Endodermal cell (in vitro differentiated cells): ENCODE data around the gene PEX11G. TPM values are rescaled to one million over a fixed set of nuclear protein-coding genes. Genes with fewer than 3 reads are reported as not detected.

ENCODE experiments used
- DNase-seq: peaks from one replicate; pipeline ENCODE4 v3.0.0-alpha.2; 2017
- H3K27ac ChIP-seq: 2 replicates; pipeline ENCODE4 v1.5.1; 2013; ENCODE audit warnings: mild to moderate bottlenecking, low read depth, low read length, moderate library complexity
- H3K27me3 ChIP-seq: 2 replicates; pipeline ENCODE4 v1.6.1; 2013; ENCODE audit warnings: mild to moderate bottlenecking, low read length, moderate library complexity; ENCODE audit not compliant: insufficient read depth, control insufficient read depth, poor library complexity, severe bottlenecking
- H3K36me3 ChIP-seq: 2 replicates; pipeline ENCODE4 v1.7.0; 2013; ENCODE audit warnings: mild to moderate bottlenecking, low read length, moderate library complexity; ENCODE audit not compliant: control insufficient read depth, insufficient read depth
- H3K4me1 ChIP-seq: one replicate; pipeline ENCODE4 v1.7.0; 2013; ENCODE audit warnings: low read length; ENCODE audit not compliant: control insufficient read depth, insufficient read depth
- H3K4me3 ChIP-seq: 2 replicates; pipeline ENCODE4 v1.5.1; 2013; ENCODE audit warnings: mild to moderate bottlenecking, low read length, moderate library complexity
- H3K9ac ChIP-seq: 2 replicates; pipeline ENCODE4 v1.6.1; 2013; ENCODE audit warnings: mild to moderate bottlenecking, low read length, moderate library complexity; ENCODE audit not compliant: poor library complexity, severe bottlenecking; ENCODE audit errors: extremely low read depth
- H3K9me3 ChIP-seq: 2 replicates; pipeline ENCODE4 v1.6.1; 2013; ENCODE audit warnings: mild to moderate bottlenecking, low read length, moderate library complexity; ENCODE audit not compliant: control insufficient read depth
- H3K27ac Mint-ChIP-seq: 2 replicates; pipeline ENCODE4 v1.8.0; 2020; ENCODE audit warnings: mixed read lengths
- H3K27me3 Mint-ChIP-seq: 2 replicates; pipeline ENCODE4 v1.8.0; 2021; ENCODE audit warnings: mild to moderate bottlenecking, mixed read lengths; ENCODE audit not compliant: insufficient read depth
- H3K36me3 Mint-ChIP-seq: 2 replicates; pipeline ENCODE4 v1.8.0; 2020; ENCODE audit warnings: low read depth, mixed read lengths
- H3K4me1 Mint-ChIP-seq: 2 replicates; pipeline ENCODE4 v1.8.0; 2020; ENCODE audit warnings: mixed read lengths
- H3K4me3 Mint-ChIP-seq: 2 replicates; pipeline ENCODE4 v1.8.0; 2020; ENCODE audit warnings: mild to moderate bottlenecking, moderate library complexity, mixed read lengths
- H3K9me3 Mint-ChIP-seq: 2 replicates; pipeline ENCODE4 v1.8.0; 2020; ENCODE audit warnings: mild to moderate bottlenecking, mixed read lengths
- WGBS, 2 experiments: methylation state at CpG; one replicate each; pipeline versions ENCODE4 v1.1.5 to v1.1.7; 2013; ENCODE audit warnings: missing lambda C conversion rate in 2 of 2, mixed read lengths in 1 of 2; ENCODE audit not compliant: insufficient coverage in 1 of 2, insufficient read length in 1 of 2; 5-methylcytosine and 5-hydroxymethylcytosine counted together
- total RNA-seq, 2 donors: library from RNA; stranded (reverse); fragmentation: NEBNext Ultra II Directional in 1 of 2; extraction: Animal tissue kit (Norgen Biotek cat#: 25700) in 1 of 2; gene quantifications; 2 replicates in 1 of 2; 3 replicates in 1 of 2; pipeline ENCODE4 v1.2.1, GENCODE V29; 2021
- TF ChIP-seq, protein P1 (sequence below): fragments of 200-600 bp; sonication (generic); conservative IDR thresholded peaks from 2 replicates; pipeline ENCODE4 v1.5.0; 2021; ENCODE audit warnings: antibody characterized with exemption, mild to moderate bottlenecking

Gene PEX11G
- total RNA-seq, 2 donors from 2014 or later: 2.6 to 3.0 TPM

DNA sequence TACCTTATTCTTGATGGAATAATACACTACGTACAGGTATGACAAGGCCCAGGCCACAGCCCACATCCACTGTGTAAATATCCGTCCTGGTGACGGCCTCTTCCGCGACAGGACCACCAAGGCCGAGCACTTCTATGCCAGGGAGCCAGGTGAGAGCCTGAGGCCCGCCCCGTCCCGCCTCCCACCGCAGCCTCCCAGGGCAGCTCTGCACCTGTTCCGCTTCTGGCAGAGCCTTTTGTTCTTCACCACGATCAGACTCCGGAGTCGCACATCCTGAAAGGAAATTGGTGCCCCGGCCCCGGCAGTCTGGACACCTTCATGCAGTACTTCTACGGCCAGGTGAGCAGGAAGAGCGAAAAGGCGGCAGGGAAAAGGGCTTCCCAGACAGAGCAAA lies 16.4 kb upstream of the PEX11G start:
- Mint-ChIP-seq H3K9me3 (no peaks in the 10 kb centered on the region), H3K27me3 (peaks cover 72% of the 10 kb centered on the region), H3K4me1 (no peaks in the 10 kb centered on the region), H3K27ac (no peak overlapping the region), H3K4me3 (no peak overlapping the region), H3K36me3 (no peaks in the 10 kb centered on the region)
- 87 to 90% methylated on average over 16 to 19 of the region's 19 CpGs for WGBS, 2 experiments
- peaks cover 44% of the 10 kb centered on the region for H3K27me3 ChIP-seq
- no peaks in the 10 kb centered on the region for H3K9me3 ChIP-seq
- TF ChIP-seq, protein P1, sequence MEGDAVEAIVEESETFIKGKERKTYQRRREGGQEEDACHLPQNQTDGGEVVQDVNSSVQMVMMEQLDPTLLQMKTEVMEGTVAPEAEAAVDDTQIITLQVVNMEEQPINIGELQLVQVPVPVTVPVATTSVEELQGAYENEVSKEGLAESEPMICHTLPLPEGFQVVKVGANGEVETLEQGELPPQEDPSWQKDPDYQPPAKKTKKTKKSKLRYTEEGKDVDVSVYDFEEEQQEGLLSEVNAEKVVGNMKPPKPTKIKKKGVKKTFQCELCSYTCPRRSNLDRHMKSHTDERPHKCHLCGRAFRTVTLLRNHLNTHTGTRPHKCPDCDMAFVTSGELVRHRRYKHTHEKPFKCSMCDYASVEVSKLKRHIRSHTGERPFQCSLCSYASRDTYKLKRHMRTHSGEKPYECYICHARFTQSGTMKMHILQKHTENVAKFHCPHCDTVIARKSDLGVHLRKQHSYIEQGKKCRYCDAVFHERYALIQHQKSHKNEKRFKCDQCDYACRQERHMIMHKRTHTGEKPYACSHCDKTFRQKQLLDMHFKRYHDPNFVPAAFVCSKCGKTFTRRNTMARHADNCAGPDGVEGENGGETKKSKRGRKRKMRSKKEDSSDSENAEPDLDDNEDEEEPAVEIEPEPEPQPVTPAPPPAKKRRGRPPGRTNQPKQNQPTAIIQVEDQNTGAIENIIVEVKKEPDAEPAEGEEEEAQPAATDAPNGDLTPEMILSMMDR: no peak
- no peaks in the 10 kb centered on the region for H3K4me1 ChIP-seq
- H3K27ac ChIP-seq: no peak overlapping the region
- no peak for DNase-seq
- no peak overlapping the region for H3K4me3 ChIP-seq
- no peaks in the 10 kb centered on the region for H3K36me3 ChIP-seq
- H3K9ac ChIP-seq: no peak overlapping the region

GRCh38 chr19:7504684-7505083 lies 15.8 kb upstream of the PEX11G start:
- Mint-ChIP-seq H3K4me1 (no peaks in the 10 kb centered on the region), H3K27ac (no peak overlapping the region), H3K36me3 (no peaks in the 10 kb centered on the region), H3K9me3 (no peaks in the 10 kb centered on the region), H3K4me3 (no peak overlapping the region), H3K27me3 (peaks cover 72% of the 10 kb centered on the region)
- 86 to 94% methylated on average over 1 to 6 of the region's 6 CpGs for WGBS, 2 experiments
- TF ChIP-seq, protein P1: no peak
- H3K9me3 ChIP-seq: no peaks in the 10 kb centered on the region
- no peak overlapping the region for H3K9ac ChIP-seq
- DNase-seq: no peak
- H3K27ac ChIP-seq: no peak overlapping the region
- peaks cover 44% of the 10 kb centered on the region for H3K27me3 ChIP-seq
- H3K4me3 ChIP-seq: no peak overlapping the region
- H3K36me3 ChIP-seq: no peaks in the 10 kb centered on the region
- no peaks in the 10 kb centered on the region for H3K4me1 ChIP-seq

DNA sequence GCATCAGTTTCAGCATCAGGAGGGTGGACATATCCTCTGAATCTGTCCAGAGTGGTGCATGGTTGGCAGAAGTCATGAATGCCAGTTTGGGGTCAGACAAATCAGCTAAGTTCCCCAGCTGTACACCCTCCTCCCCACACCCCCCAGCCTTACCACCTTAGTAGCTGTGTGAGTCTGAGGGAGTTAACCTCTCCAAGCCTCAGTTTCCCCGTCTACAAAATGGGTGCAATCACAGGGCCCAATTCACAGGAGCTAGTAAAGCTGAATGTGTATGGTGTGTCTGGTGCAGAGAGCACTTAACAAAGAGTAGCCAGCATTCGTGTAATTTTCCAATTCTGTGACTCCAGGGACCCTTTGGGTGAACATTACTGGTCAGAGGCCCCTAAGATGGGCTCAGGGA lies 13.7 kb upstream of the PEX11G start:
- TF ChIP-seq, protein P1: no peak
- Histone ChIP-seq H3K9me3 (no peaks in the 10 kb centered on the region), H3K36me3 (no peaks in the 10 kb centered on the region), H3K27me3 (peaks cover 41% of the 10 kb centered on the region), H3K4me1 (no peaks in the 10 kb centered on the region), H3K27ac (no peak overlapping the region), H3K9ac (no peak overlapping the region), H3K4me3 (no peak overlapping the region)
- H3K27me3 Mint-ChIP-seq: peaks cover 79% of the 10 kb centered on the region
- WGBS, 2 experiments: 50 to 68% methylated on average over 1 to 2 of the region's 2 CpGs
- H3K9me3 Mint-ChIP-seq: no peaks in the 10 kb centered on the region
- DNase-seq: no peak
- no peak overlapping the region for H3K27ac Mint-ChIP-seq
- no peak overlapping the region for H3K4me3 Mint-ChIP-seq
- no peaks in the 10 kb centered on the region for H3K36me3 Mint-ChIP-seq
- H3K4me1 Mint-ChIP-seq: no peaks in the 10 kb centered on the region
